Measurements from ENCODE around the gene AQP1.

Gene AQP1

DNA sequence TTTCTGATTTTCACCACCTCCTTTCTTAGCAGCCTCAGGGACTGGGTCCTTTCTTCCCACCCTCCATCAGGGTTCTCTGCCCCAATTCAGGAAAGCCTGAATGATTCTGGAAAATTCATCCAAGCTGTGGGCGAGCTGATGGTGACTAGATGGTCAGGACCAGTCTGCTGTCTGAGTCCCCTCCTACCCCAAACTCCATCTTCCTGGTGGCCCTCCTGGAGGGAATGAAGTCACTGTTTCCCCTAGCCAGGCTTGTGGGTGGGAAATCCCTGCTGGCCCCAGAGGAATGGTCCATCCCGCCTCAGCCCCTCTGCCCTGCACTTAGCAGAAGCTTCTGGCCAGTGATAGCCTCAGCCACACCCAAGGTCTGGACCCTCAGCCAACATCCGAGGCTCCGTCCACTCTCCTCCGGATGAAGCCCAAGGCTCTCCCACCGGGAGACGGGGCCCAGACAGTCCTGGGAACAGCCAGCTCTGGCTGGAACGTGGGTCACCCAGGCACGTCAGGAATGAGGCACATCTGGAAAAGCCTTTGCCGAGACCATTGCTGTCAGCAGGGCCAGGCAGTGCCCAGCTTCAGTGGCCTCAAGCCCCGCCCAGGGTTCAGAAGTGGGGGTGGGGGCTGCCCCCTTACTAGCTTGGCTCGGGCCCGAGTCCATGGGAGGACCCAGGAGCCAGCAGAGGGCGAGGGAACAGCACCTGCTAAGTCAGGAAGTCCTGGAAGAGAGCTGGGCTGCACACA, 4.0 kb upstream of the AQP1 start:
- no peak for DNase-seq

DNA sequence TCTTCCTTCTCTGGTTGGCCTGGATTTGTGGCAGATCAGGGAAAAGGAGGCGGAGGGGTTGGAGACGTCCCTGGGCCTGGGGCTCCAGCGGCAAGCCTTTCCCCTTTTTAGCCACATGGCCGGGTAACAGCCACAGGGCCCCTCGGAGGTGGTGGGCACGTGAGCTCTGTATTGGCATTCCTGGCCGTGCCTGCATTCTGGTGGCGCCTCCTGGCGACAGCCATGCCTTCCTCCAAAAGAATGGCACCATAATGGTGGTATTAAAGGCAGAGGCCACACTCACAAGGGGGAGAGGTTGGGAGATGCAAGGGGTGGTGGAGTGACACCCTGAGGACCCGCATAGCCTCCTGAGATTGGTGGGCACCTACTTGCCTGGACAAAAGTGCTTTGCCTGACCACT, 3.0 kb upstream of the AQP1 start:
- DNase-seq = no peak

- no peak for DNase-seq
These were observed 2.2 kb upstream of the AQP1 start for GRCh38 chr7:30909431-30909830.

GRCh38 chr7:30910411-30911073, 1.1 kb upstream of the AQP1 start:
- DNase-seq = no peak

- no peak for DNase-seq
These were observed 520 bp upstream of the AQP1 start for GRCh38 chr7:30911133-30911532.

GRCh38 chr7:30912021-30912730, 523 bp downstream of the AQP1 start:
- no peak for DNase-seq

DNA sequence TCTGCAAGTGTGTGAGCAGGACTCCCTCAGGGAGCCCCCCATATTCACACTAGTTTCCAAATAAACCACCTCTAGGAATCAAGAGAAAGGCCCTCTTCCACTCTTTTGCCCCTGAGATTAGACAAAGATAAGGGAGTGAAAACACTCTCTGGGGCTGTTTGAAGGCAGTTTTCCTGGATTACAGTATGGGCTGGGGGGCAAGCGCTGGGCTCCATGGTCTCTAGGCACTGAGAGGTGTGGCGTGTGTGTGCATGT, 1.0 kb downstream of the AQP1 start:
- no peak for DNase-seq

GRCh38 chr7:30912986-30913811, 1.5 kb downstream of the AQP1 start:
- no peak for DNase-seq

- no peak for DNase-seq
These were observed 2.3 kb downstream of the AQP1 start for GRCh38 chr7:30913821-30914515.

GRCh38 chr7:30914596-30914995, 2.9 kb downstream of the AQP1 start:
- DNase-seq = no peak

GRCh38 chr7:30915005-30915601, 3.5 kb downstream of the AQP1 start:
- no peak for DNase-seq

DNA sequence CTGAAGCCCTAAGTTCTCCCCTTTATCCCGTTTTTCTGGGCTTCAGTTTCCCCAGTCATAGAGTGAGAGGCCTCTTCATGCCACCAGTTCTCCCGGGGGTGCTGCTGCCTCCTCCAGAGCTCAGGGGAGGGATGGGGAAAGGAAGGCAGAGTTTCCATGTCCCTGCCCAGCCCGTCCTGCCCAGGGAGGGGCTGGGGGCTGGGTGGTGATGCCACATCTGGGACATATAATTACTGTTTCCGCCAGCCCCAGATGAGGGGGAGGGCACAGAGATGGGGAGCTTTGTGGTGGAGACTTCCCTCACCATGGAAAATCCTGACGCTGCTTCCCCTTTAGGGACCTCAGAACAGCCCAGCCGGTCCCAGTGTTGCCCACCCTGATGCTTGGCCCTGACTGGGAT, 4.1 kb downstream of the AQP1 start:
- DNase-seq = no peak

- no peak for DNase-seq
These were observed 4.6 kb downstream of the AQP1 start for GRCh38 chr7:30916255-30916654.

- no peak for DNase-seq
These were observed 5.1 kb downstream of the AQP1 start for GRCh38 chr7:30916767-30917166.

DNA sequence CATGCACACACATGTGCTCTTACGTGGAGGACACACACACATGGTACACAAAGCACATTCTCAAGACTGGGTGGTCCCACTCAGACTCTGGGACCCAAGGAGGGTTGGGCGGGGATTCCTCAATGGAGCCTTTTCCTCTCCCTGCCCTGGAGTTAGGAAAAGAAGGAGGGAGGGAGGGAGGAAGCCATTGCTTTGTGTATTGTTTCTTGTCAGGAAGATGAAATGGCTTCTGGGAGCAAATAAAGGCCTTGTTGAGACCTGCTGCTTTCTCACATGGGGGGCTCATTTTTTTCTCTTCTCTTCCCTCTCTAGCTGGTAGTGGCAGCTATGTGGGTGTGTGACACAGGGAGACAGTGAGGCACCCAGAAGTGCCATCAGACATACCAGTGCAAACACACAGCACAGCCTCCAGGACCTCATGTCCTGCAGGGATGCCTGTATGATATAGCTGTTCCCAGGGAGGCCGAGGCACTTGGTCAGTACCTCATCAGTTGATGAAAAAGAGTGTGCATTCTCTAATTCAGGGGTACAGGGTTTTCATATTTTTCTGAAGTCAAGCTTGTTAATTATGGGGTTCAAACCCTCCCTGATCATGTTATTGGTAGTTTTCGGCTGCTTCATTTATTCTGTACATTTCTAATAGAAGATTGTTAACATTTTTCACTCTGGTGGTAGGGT, 5.7 kb downstream of the AQP1 start:
- no peak for DNase-seq

DNA sequence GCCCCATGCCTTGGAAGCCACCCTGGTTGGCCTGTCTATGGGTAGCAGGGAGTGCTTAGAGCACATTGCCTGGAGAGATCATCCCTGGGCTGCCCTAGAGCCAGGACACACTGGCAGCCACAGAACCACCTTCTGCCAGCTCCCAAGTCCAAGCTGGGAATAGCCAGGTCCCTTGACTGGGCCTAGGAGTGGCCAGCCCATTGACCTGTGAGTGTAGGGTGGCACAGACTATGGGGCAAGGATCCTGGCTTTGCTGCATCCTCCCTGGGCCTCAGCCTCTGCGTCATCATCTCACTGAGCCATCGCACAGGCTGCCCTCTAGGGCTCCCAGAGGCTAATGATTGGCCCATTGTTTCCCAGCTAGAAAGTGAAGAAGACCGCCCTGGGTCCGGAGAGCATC, 7.0 kb downstream of the AQP1 start:
- no peak for DNase-seq

DNA sequence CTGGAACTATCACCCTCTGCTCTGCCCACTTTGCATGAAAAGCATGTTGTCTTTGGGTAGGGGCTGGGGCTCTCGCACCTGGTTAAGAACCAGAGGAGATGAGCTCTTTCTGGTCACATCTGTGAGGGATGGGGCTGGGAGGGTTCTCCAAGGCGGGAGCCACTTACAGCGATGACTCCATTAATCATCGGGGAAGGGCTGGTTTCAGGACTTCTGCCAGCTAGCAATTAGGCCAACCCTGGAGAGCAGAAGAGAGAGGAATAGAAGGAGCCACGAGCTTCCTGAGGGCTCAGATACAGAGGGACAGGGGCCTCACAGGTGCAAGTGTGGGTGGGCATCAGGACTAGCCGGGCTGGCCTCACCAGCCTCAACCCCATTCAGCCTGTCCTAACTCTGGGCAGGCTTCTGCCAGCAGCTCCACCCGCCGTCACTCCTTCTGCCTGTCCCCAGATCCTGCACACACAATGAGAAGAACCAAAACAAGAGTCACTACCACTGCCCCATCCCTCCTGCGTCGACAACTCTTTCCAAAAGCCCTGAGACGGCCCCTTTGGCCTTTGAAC, 8.4 kb downstream of the AQP1 start:
- DNase-seq = no peak

- DNase-seq = no peak
These were observed 9.2 kb downstream of the AQP1 start for GRCh38 chr7:30920584-30921539.

GRCh38 chr7:30921540-30922401, 10.1 kb downstream of the AQP1 start:
- no peak for DNase-seq
